A204.1 (cell line): ENCODE results near the gene NDUFS1.
"Not testable (repeated sequence)": the region's sequence is repeated elsewhere in the genome, so short reads cannot be mapped to it uniquely, and the experiment has no call there.

Source experiments
- FAIRE-seq: peaks from 2 replicates; lab custom pipeline; 2012; peaks lifted over from hg19 to GRCh38; lab: Jason Lieb, UNC

The NDUFS1 gene

GRCh38 chr2:206098471-206098870 lies 60.8 kb downstream of the NDUFS1 start:
- no peak for FAIRE-seq

- no peak for FAIRE-seq
Measured at GRCh38 chr2:206096876-206097275, 62.4 kb downstream of the NDUFS1 start.

GRCh38 chr2:206095536-206096332 lies 63.5 kb downstream of the NDUFS1 start:
- no peak for FAIRE-seq

GRCh38 chr2:206092297-206092696 lies 66.9 kb downstream of the NDUFS1 start:
- FAIRE-seq: no peak

- FAIRE-seq: no peak
Measured at GRCh38 chr2:206088248-206088647, 71.0 kb downstream of the NDUFS1 start.

- FAIRE-seq: no peak
Measured at GRCh38 chr2:206086716-206087350, 72.4 kb downstream of the NDUFS1 start.

GRCh38 chr2:206085742-206086445 lies 73.3 kb downstream of the NDUFS1 start, which contains the start of gene INO80D:
Gene INO80D (minus strand): TSS chr2:206086174. CDS start chr2:206063016, 23,158 bp downstream.
- peak; percentile 86 for FAIRE-seq

GRCh38 chr2:206084870-206085741 lies 74.1 kb downstream of the NDUFS1 start:
- FAIRE-seq: no peak

- FAIRE-seq: peak; percentile 95
Measured at GRCh38 chr2:206084439-206084869, 74.8 kb downstream of the NDUFS1 start.

- FAIRE-seq: no peak
Measured at GRCh38 chr2:206083602-206084438, 75.4 kb downstream of the NDUFS1 start.

- no peak for FAIRE-seq
Measured at GRCh38 chr2:206082298-206082843, 76.9 kb downstream of the NDUFS1 start.

- FAIRE-seq: no peak
Measured at GRCh38 chr2:206080927-206081326, 78.3 kb downstream of the NDUFS1 start.

- no peak for FAIRE-seq
Measured at GRCh38 chr2:206079699-206080465, 79.4 kb downstream of the NDUFS1 start.

- not testable (repeated sequence) for FAIRE-seq
Measured at GRCh38 chr2:206077879-206078278, 81.4 kb downstream of the NDUFS1 start.

GRCh38 chr2:206075113-206075512 lies 84.1 kb downstream of the NDUFS1 start:
- FAIRE-seq: no peak

GRCh38 chr2:206071807-206072206 lies 87.4 kb downstream of the NDUFS1 start:
- FAIRE-seq: no peak

- no peak for FAIRE-seq
Measured at GRCh38 chr2:206069417-206069816, 89.8 kb downstream of the NDUFS1 start.

- FAIRE-seq: no peak
Measured at GRCh38 chr2:206068207-206068606, 91.0 kb downstream of the NDUFS1 start.
